PC-3 (cell line): ENCODE results near the gene LENEP. TPM values are rescaled to one million over a fixed set of nuclear protein-coding genes. Genes with fewer than 3 reads are reported as not detected.

Source experiments
- ATAC-seq: fragments of 200-7000 bp; cut with Tn5 transposase; 2 replicates; pipeline ENCODE4 v1.9.1; 2020; ENCODE audit warnings: mild to moderate bottlenecking, moderate library complexity
- BruUV-seq: library from RNA; stranded (reverse); fragments of 400-500 nt; replicated peaks from 2 replicates; lab custom pipeline; 2021; lab: Mats Ljungman, UMichigan
- CTCF ChIA-PET: fragments of 300-600 bp; sonication (Branson Sonifier 250); formaldehyde crosslinking; loops from one replicate; lab custom pipeline; 2022; ENCODE audit warnings: antibody characterized with exemption; lab: Charles Lee
- POLR2A ChIA-PET: fragments of 300-600 bp; sonication (Branson Sonifier 250); formaldehyde crosslinking; loops from one replicate; lab custom pipeline; 2022; ENCODE audit warnings: antibody characterized with exemption; ENCODE audit not compliant: unreplicated experiment; lab: Charles Lee
- DNase-seq: peaks from one replicate; pipeline ENCODE4 v3.0.0-alpha.2; 2015
- H2AFZ ChIP-seq: fragments of 300-600 bp; sonication (generic); 2 replicates; pipeline ENCODE4 v1.6.0; 2016; ENCODE audit warnings: antibody characterized with exemption, low read length
- H3F3A ChIP-seq: fragments of 300-600 bp; sonication (generic); one replicate; pipeline ENCODE4 v1.6.0; 2017; ENCODE audit warnings: antibody characterized with exemption, low read length, control low read depth, mild to moderate bottlenecking; ENCODE audit not compliant: unreplicated experiment
- H3K27ac ChIP-seq: fragments of 300-600 bp; sonication (generic); 2 replicates; pipeline ENCODE4 v1.5.1; 2016; ENCODE audit warnings: mild to moderate bottlenecking, low read length
- H3K27me3 ChIP-seq: fragments of 300-600 bp; sonication (generic); 2 replicates; pipeline ENCODE4 v1.6.1; 2016; ENCODE audit warnings: low read length, mixed read lengths
- H3K36me3 ChIP-seq: fragments of 300-600 bp; sonication (generic); 2 replicates; pipeline ENCODE4 v1.6.1; 2016; ENCODE audit warnings: low read depth, mixed run types, low read length, mixed read lengths
- H3K4me1 ChIP-seq: fragments of 300-600 bp; sonication (generic); 2 replicates; pipeline ENCODE4 v1.5.1; 2016; ENCODE audit warnings: low read length; ENCODE audit not compliant: insufficient read depth
- H3K4me2 ChIP-seq: fragments of 300-600 bp; sonication (generic); 2 replicates; pipeline ENCODE4 v1.6.0; 2016; ENCODE audit warnings: low read length
- H3K4me3 ChIP-seq: fragments of 300-600 bp; sonication (generic); 2 replicates; pipeline ENCODE4 v1.5.1; 2016; ENCODE audit warnings: mild to moderate bottlenecking, low read length, mixed read lengths
- H3K79me2 ChIP-seq: fragments of 300-600 bp; sonication (generic); 2 replicates; pipeline ENCODE4 v1.6.1; 2017; ENCODE audit warnings: low read length, mixed read lengths
- H3K9ac ChIP-seq: fragments of 300-600 bp; sonication (generic); 2 replicates; pipeline ENCODE4 v1.6.0; 2016; ENCODE audit warnings: mild to moderate bottlenecking, low read length
- H3K9me2 ChIP-seq: fragments of 300-600 bp; sonication (generic); replicated peaks from 2 replicates; pipeline ENCODE4 v1.6.1; 2016; ENCODE audit warnings: mixed run types, low read length, mixed read lengths
- H3K9me3 ChIP-seq: fragments of 300-600 bp; sonication (generic); 2 replicates; pipeline ENCODE4 v1.6.1; 2016; ENCODE audit warnings: low read length, mixed read lengths
- H4K20me1 ChIP-seq: fragments of 300-600 bp; sonication (generic); 2 replicates; pipeline ENCODE4 v1.6.1; 2016; ENCODE audit warnings: low read length, mixed read lengths
- CTCF ChIP-seq: fragments of 300-600 bp; sonication (generic); conservative IDR thresholded peaks from 2 replicates; pipeline ENCODE4 v1.5.1; 2017; ENCODE audit warnings: antibody characterized with exemption, low read depth, mild to moderate bottlenecking, low read length
- EZH2 ChIP-seq: fragments of 300-600 bp; sonication (generic); IDR thresholded peaks from one replicate; pipeline ENCODE4 v1.6.1; 2017; ENCODE audit warnings: antibody characterized with exemption, mild to moderate bottlenecking, low read length; ENCODE audit not compliant: unreplicated experiment
- EZH2phosphoT487 ChIP-seq: fragments of 300-600 bp; sonication (generic); IDR thresholded peaks from 2 replicates; pipeline ENCODE4 v1.6.1; 2018; ENCODE audit warnings: mild to moderate bottlenecking, antibody characterized with exemption, low read length, borderline replicate concordance
- intact Hi-C: fragments of 100-400 bp; cut with micrococcal nuclease; formaldehyde crosslinking; loops from 2 replicates; pipeline ENCODE4 v1.9.0; 2023
- total RNA-seq: library from RNA; depleted of rRNA; stranded (reverse); fragments of >200 nt; gene quantifications from 2 replicates; pipeline ENCODE4 v1.2.3, GENCODE V29; 2014

The LENEP gene
- total RNA-seq, 1 experiment from 2014 or later, result not detected

- Histone ChIP-seq H3K9me2 (no peaks in the 10 kb centered on the region), H2AFZ (no peak overlapping the region), H3K4me2 (no peak overlapping the region), H3K36me3 (peaks cover 45% of the 10 kb centered on the region), H3F3A (no peaks in the 10 kb centered on the region), H3K9ac (no peak overlapping the region), H3K27me3 (no peaks in the 10 kb centered on the region), H3K27ac (no peak overlapping the region), H3K79me2 (peaks cover 45% of the 10 kb centered on the region), H4K20me1 (no peaks in the 10 kb centered on the region), H3K9me3 (no peaks in the 10 kb centered on the region), H3K4me3 (no peak overlapping the region), H3K4me1 (peaks cover 22% of the 10 kb centered on the region)
- intact Hi-C loops, result no loop called here
- CTCF ChIA-PET, result no interaction called here
- ATAC-seq (no peak), DNase-seq (no peak)
- TF ChIP-seq EZH2 (no peak), EZH2phosphoT487 (no peak), CTCF (no peak)
- BruUV-seq, result no TSS peak
- POLR2A ChIA-PET, result no interaction called here
Observed at GRCh38 chr1:154966111-154966510, 27.3 kb upstream of the LENEP start.

- Histone ChIP-seq H3K9ac (no peak overlapping the region), H3K4me3 (no peak overlapping the region), H2AFZ (no peak overlapping the region), H3K9me2 (no peaks in the 10 kb centered on the region), H3K27ac (no peak overlapping the region), H3K36me3 (peaks cover 45% of the 10 kb centered on the region), H3K4me1 (peaks cover 33% of the 10 kb centered on the region), H3K4me2 (no peak overlapping the region), H3K9me3 (no peaks in the 10 kb centered on the region), H3K79me2 (peaks cover 47% of the 10 kb centered on the region), H3F3A (peaks cover 4% of the 10 kb centered on the region), H3K27me3 (no peaks in the 10 kb centered on the region), H4K20me1 (no peaks in the 10 kb centered on the region)
- ChIA-PET POLR2A (no interaction called here), CTCF (no interaction called here)
- intact Hi-C loops, result no loop called here
- no peak for DNase-seq
- no TSS peak for BruUV-seq
- TF ChIP-seq EZH2phosphoT487 (no peak), CTCF (no peak), EZH2 (no peak)
- no peak for ATAC-seq
Observed at GRCh38 chr1:154967331-154967950, 25.9 kb upstream of the LENEP start.

GRCh38 chr1:154968731-154969130 lies 24.7 kb upstream of the LENEP start:
- Histone ChIP-seq H3K36me3 (peaks cover 37% of the 10 kb centered on the region), H3K4me1 (peaks cover 37% of the 10 kb centered on the region), H3K27me3 (no peaks in the 10 kb centered on the region), H3K9me3 (no peaks in the 10 kb centered on the region), H3K4me2 (peak overlapping the region; percentile 88; the same call in 1 of the 2 replicates), H3K9me2 (no peaks in the 10 kb centered on the region), H3K4me3 (no peak overlapping the region), H3K9ac (no peak overlapping the region), H3K79me2 (peaks cover 35% of the 10 kb centered on the region), H3K27ac (no peak overlapping the region), H2AFZ (no peak overlapping the region), H3F3A (peaks cover 9% of the 10 kb centered on the region), H4K20me1 (no peaks in the 10 kb centered on the region)
- ATAC-seq, result no peak
- no peak for DNase-seq
- no TSS peak for BruUV-seq
- no peak for TF ChIP-seq CTCF
- no peak for TF ChIP-seq EZH2phosphoT487
- no peak for TF ChIP-seq EZH2
- ChIA-PET CTCF (no interaction called here), POLR2A (no interaction called here)
- intact Hi-C loops, result no loop called here
